GM10266 (cell line): ENCODE data around the gene FTCD.

ENCODE experiments used
- DNase-seq: peaks from one replicate; pipeline ENCODE4 v3.0.0; 2012; ENCODE audit errors: extremely low spot score
- CTCF ChIP-seq: IDR thresholded peaks from 2 replicates; pipeline ENCODE4 v1.5.1; 2012; ENCODE audit warnings: mild to moderate bottlenecking, low read depth; ENCODE audit not compliant: control insufficient read depth, insufficient read depth; ENCODE audit errors: missing control alignments

The FTCD gene

GRCh38 chr21:46149205-46149901 is 6.0 kb downstream of the FTCD start:
- TF ChIP-seq CTCF = no peak
- DNase-seq = no peak

- DNase-seq = no peak
- no peak for TF ChIP-seq CTCF
Measured at GRCh38 chr21:46148106-46148505, 7.3 kb downstream of the FTCD start.

- peak; percentile 73 for DNase-seq
- peak; percentile 80 for TF ChIP-seq CTCF
Measured at GRCh38 chr21:46147429-46147828, 8.0 kb downstream of the FTCD start.

GRCh38 chr21:46146856-46147255 is 8.5 kb downstream of the FTCD start:
- TF ChIP-seq CTCF = no peak
- no peak for DNase-seq

- TF ChIP-seq CTCF = no peak
- no peak for DNase-seq
Measured at GRCh38 chr21:46145840-46146691, 9.3 kb downstream of the FTCD start.

GRCh38 chr21:46145159-46145839 is 10.1 kb downstream of the FTCD start:
- DNase-seq = no peak
- no peak for TF ChIP-seq CTCF
